WTC11 (cell line): Measurements from ENCODE around the gene RNPS1. TPM values are rescaled to one million over a fixed set of nuclear protein-coding genes. Genes with fewer than 3 reads are reported as not detected.

Experiments
- ATAC-seq: fragments of 200-7000 bp; cut with Tn5 transposase; 2 replicates; pipeline ENCODE4 v1.10.0; 2021; ENCODE audit warnings: mild to moderate bottlenecking, moderate library complexity
- CTCF ChIA-PET: fragments of 300-600 bp; sonication (Branson Sonifier 250); formaldehyde crosslinking; loops from one replicate; lab custom pipeline; 2021; ENCODE audit warnings: antibody characterized with exemption; lab: Charles Lee
- POLR2A ChIA-PET: fragments of 350-600 bp; sonication (Branson Sonifier 250); formaldehyde crosslinking; loops from one replicate; lab custom pipeline; 2021; ENCODE audit warnings: antibody characterized with exemption; lab: Charles Lee
- DNase-seq: peaks from one replicate; pipeline ENCODE4 v3.0.0; 2021; ENCODE audit warnings: low spot score
- H3K27ac Mint-ChIP-seq: 2 replicates; pipeline ENCODE4 v1.8.0; 2021; ENCODE audit warnings: mixed read lengths
- H3K27me3 Mint-ChIP-seq: 2 replicates; pipeline ENCODE4 v1.8.0; 2021; ENCODE audit warnings: low read depth, mild to moderate bottlenecking, moderate library complexity, mixed read lengths
- H3K36me3 Mint-ChIP-seq: 2 replicates; pipeline ENCODE4 v1.8.0; 2021; ENCODE audit warnings: mixed read lengths
- H3K4me1 Mint-ChIP-seq: 2 replicates; pipeline ENCODE4 v1.8.0; 2022; ENCODE audit warnings: mixed read lengths
- H3K4me3 Mint-ChIP-seq: 2 replicates; pipeline ENCODE4 v1.8.0; 2021; ENCODE audit warnings: mild to moderate bottlenecking, moderate library complexity, mixed read lengths
- H3K9me3 Mint-ChIP-seq: 2 replicates; pipeline ENCODE4 v1.8.0; 2021; ENCODE audit warnings: mixed read lengths
- ETV6 ChIP-seq: sonication (generic); formaldehyde crosslinking; IDR thresholded peaks from 2 replicates; pipeline ENCODE4 v1.8.1; 2022; ENCODE audit warnings: mild to moderate bottlenecking, missing genetic modification reagents
- JAZF1 ChIP-seq: fragments of 250-450 bp; sonication (Bioruptor Pico); IDR thresholded peaks from 2 replicates; pipeline ENCODE4 v1.9.0; 2021; ENCODE audit warnings: moderate library complexity, mild to moderate bottlenecking, inconsistent platforms
- TCF7 ChIP-seq: sonication (generic); formaldehyde crosslinking; IDR thresholded peaks from 2 replicates; pipeline ENCODE4 v1.8.0; 2022; ENCODE audit warnings: mild to moderate bottlenecking, low read depth, missing genetic modification reagents, moderate library complexity
- ZNF317 ChIP-seq: sonication (generic); formaldehyde crosslinking; IDR thresholded peaks from 2 replicates; pipeline ENCODE4 v1.8.1; 2023; ENCODE audit warnings: low read depth, mild to moderate bottlenecking, moderate library complexity, missing genetic modification reagents, borderline replicate concordance
- ZNF416 ChIP-seq: fragments of 250-450 bp; sonication (Bioruptor Pico); IDR thresholded peaks from 2 replicates; pipeline ENCODE4 v1.9.0; 2021; ENCODE audit warnings: mild to moderate bottlenecking, inconsistent platforms
- ZNF512 ChIP-seq: sonication (generic); formaldehyde crosslinking; IDR thresholded peaks from 2 replicates; pipeline ENCODE4 v1.8.1; 2022; ENCODE audit warnings: missing genetic modification reagents, borderline replicate concordance
- ZSCAN18 ChIP-seq: fragments of 250-450 bp; sonication (Bioruptor Pico); IDR thresholded peaks from 2 replicates; pipeline ENCODE4 v2.1.2; 2022; ENCODE audit warnings: mild to moderate bottlenecking, moderate library complexity
- total RNA-seq: library from RNA; stranded (reverse); gene quantifications from 3 replicates; pipeline ENCODE4 v1.2.3, GENCODE V29; 2021
- TF ChIP-seq, protein P1 (sequence below): fragments of 200-600 bp; IDR thresholded peaks from 2 replicates; pipeline ENCODE4 v1.8.0; 2022; ENCODE audit warnings: antibody characterized with exemption
- TF ChIP-seq, protein P2 (sequence below): sonication (generic); formaldehyde crosslinking; IDR thresholded peaks from 2 replicates; pipeline ENCODE4 v1.8.0; 2022; ENCODE audit warnings: mild to moderate bottlenecking, missing genetic modification reagents
- TF ChIP-seq, protein P3 (sequence below): sonication (generic); formaldehyde crosslinking; IDR thresholded peaks from 2 replicates; pipeline ENCODE4 v1.8.1; 2023; ENCODE audit warnings: mild to moderate bottlenecking, missing genetic modification reagents
- TF ChIP-seq, protein P4 (sequence below): fragments of 250-450 bp; sonication (Bioruptor Pico); IDR thresholded peaks from 2 replicates; pipeline ENCODE4 v1.9.0; 2021; ENCODE audit warnings: mild to moderate bottlenecking

The RNPS1 gene
- total RNA-seq, 1 experiment from 2014 or later: 331 TPM

- peak; percentile 74 for DNase-seq
- POLR2A ChIA-PET: no interaction called here
- no peak overlapping the region for H3K4me3 Mint-ChIP-seq
- H3K9me3 Mint-ChIP-seq: no peaks in the 10 kb centered on the region
- no peak overlapping the region for H3K27ac Mint-ChIP-seq
- CTCF ChIA-PET: interaction anchor here (0.7 to 2.0 kb wide), 9 partner anchors 9 to 213 kb away, joined by 3 to 19 read pairs (median 4); partner anchors contain the start of gene CCNF
- H3K27me3 Mint-ChIP-seq: no peaks in the 10 kb centered on the region
- H3K36me3 Mint-ChIP-seq: no peaks in the 10 kb centered on the region
- ATAC-seq: peak; percentile 91
- TF ChIP-seq ZNF416 (CRISPR knock-in tag) (0 out of 2 replicates have a peak, but pooled peaks have one; percentile 4), TCF7 (CRISPR knock-in tag) (no peak), ZSCAN18 (CRISPR knock-in tag) (no peak)
- TF ChIP-seq, protein P1, sequence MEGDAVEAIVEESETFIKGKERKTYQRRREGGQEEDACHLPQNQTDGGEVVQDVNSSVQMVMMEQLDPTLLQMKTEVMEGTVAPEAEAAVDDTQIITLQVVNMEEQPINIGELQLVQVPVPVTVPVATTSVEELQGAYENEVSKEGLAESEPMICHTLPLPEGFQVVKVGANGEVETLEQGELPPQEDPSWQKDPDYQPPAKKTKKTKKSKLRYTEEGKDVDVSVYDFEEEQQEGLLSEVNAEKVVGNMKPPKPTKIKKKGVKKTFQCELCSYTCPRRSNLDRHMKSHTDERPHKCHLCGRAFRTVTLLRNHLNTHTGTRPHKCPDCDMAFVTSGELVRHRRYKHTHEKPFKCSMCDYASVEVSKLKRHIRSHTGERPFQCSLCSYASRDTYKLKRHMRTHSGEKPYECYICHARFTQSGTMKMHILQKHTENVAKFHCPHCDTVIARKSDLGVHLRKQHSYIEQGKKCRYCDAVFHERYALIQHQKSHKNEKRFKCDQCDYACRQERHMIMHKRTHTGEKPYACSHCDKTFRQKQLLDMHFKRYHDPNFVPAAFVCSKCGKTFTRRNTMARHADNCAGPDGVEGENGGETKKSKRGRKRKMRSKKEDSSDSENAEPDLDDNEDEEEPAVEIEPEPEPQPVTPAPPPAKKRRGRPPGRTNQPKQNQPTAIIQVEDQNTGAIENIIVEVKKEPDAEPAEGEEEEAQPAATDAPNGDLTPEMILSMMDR: 0 out of 2 replicates have a peak, but pooled peaks have one; percentile 29
- TF ChIP-seq, protein P2, sequence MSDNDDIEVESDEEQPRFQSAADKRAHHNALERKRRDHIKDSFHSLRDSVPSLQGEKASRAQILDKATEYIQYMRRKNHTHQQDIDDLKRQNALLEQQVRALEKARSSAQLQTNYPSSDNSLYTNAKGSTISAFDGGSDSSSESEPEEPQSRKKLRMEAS (CRISPR knock-in tag): peak; percentile 56; the same call in 1 of the 2 replicates
- H3K4me1 Mint-ChIP-seq: no peaks in the 10 kb centered on the region
These were observed 29.0 kb upstream of the RNPS1 start for GRCh38 chr16:2296661-2297505.

GRCh38 chr16:2295056-2295798 lies 27.3 kb upstream of the RNPS1 start:
- no peak for DNase-seq
- Mint-ChIP-seq H3K9me3 (no peaks in the 10 kb centered on the region), H3K27me3 (no peaks in the 10 kb centered on the region), H3K27ac (no peak overlapping the region), H3K4me3 (no peak overlapping the region), H3K4me1 (no peaks in the 10 kb centered on the region), H3K36me3 (no peaks in the 10 kb centered on the region)
- no peak for ATAC-seq
- TF ChIP-seq, protein P3, sequence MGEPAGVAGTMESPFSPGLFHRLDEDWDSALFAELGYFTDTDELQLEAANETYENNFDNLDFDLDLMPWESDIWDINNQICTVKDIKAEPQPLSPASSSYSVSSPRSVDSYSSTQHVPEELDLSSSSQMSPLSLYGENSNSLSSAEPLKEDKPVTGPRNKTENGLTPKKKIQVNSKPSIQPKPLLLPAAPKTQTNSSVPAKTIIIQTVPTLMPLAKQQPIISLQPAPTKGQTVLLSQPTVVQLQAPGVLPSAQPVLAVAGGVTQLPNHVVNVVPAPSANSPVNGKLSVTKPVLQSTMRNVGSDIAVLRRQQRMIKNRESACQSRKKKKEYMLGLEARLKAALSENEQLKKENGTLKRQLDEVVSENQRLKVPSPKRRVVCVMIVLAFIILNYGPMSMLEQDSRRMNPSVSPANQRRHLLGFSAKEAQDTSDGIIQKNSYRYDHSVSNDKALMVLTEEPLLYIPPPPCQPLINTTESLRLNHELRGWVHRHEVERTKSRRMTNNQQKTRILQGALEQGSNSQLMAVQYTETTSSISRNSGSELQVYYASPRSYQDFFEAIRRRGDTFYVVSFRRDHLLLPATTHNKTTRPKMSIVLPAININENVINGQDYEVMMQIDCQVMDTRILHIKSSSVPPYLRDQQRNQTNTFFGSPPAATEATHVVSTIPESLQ (CRISPR knock-in tag): no peak
- TF ChIP-seq ZNF317 (CRISPR knock-in tag) (no peak), ETV6 (CRISPR knock-in tag) (no peak), TCF7 (CRISPR knock-in tag) (no peak), JAZF1 (CRISPR knock-in tag) (no peak), ZNF512 (no peak)
- TF ChIP-seq, protein P4, sequence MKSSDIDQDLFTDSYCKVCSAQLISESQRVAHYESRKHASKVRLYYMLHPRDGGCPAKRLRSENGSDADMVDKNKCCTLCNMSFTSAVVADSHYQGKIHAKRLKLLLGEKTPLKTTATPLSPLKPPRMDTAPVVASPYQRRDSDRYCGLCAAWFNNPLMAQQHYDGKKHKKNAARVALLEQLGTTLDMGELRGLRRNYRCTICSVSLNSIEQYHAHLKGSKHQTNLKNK (CRISPR knock-in tag): no peak
- ChIA-PET POLR2A (no interaction called here), CTCF (interaction anchor here (0.7 to 2.0 kb wide), 3 partner anchors 128 to 206 kb away, joined by 3 to 10 read pairs (median 4); partner anchors contain the start of gene CCNF)
